HEK293T (cell line): Measurements from ENCODE around the gene CDH4.

ENCODE experiments used
- CTCF ChIA-PET: fragments of 350-600 bp; formaldehyde crosslinking; extraction: SDS; loops from one replicate; lab custom pipeline; 2021; ENCODE audit warnings: antibody characterized with exemption, inconsistent platforms; lab: Yijun Ruan, JAX
- POLR2A ChIA-PET: fragments of 350-600 bp; formaldehyde crosslinking; extraction: SDS; loops from one replicate; lab custom pipeline; 2020; ENCODE audit warnings: antibody characterized with exemption, inconsistent platforms; lab: Yijun Ruan, JAX
- DNase-seq: peaks from one replicate; pipeline ENCODE4 v3.0.0; 2012; ENCODE audit warnings: mixed read lengths; ENCODE audit errors: extremely low spot score
- ARNT ChIP-seq: fragments of 450-650 bp; IDR thresholded peaks from 2 replicates; pipeline ENCODE4 v1.6.1; 2017; ENCODE audit warnings: mild to moderate bottlenecking
- BHLHE40 ChIP-seq: fragments of 450-650 bp; IDR thresholded peaks from 2 replicates; pipeline ENCODE4 v1.6.1; 2016; ENCODE audit warnings: mild to moderate bottlenecking, moderate library complexity, borderline replicate concordance
- CTBP1 ChIP-seq: fragments of 450-650 bp; IDR thresholded peaks from 2 replicates; pipeline ENCODE4 v1.6.1; 2016; ENCODE audit warnings: borderline replicate concordance
- ELF4 ChIP-seq: fragments of 450-650 bp; IDR thresholded peaks from 2 replicates; pipeline ENCODE4 v1.6.1; 2017; ENCODE audit warnings: antibody characterized with exemption
- FOXA1 ChIP-seq: fragments of 450-650 bp; IDR thresholded peaks from 2 replicates; pipeline ENCODE4 v1.6.1; 2016; ENCODE audit warnings: mild to moderate bottlenecking
- FOXK2 ChIP-seq: fragments of 450-650 bp; IDR thresholded peaks from 2 replicates; pipeline ENCODE4 v1.6.1; 2016; ENCODE audit warnings: mild to moderate bottlenecking
- FOXM1 ChIP-seq: fragments of 450-650 bp; IDR thresholded peaks from 2 replicates; pipeline ENCODE4 v1.6.1; 2017; ENCODE audit warnings: mild to moderate bottlenecking, borderline replicate concordance
- HDGF ChIP-seq: fragments of 450-650 bp; IDR thresholded peaks from 2 replicates; pipeline ENCODE4 v1.6.1; 2017; ENCODE audit warnings: antibody characterized with exemption, borderline replicate concordance
- L3MBTL2 ChIP-seq: fragments of 450-650 bp; conservative IDR thresholded peaks from 2 replicates; pipeline ENCODE4 v1.6.1; 2016; ENCODE audit warnings: mild to moderate bottlenecking
- LEF1 ChIP-seq: fragments of 450-650 bp; IDR thresholded peaks from 2 replicates; pipeline ENCODE4 v1.6.1; 2017; ENCODE audit warnings: mild to moderate bottlenecking, borderline replicate concordance
- NFRKB ChIP-seq: fragments of 450-650 bp; IDR thresholded peaks from 2 replicates; pipeline ENCODE4 v1.6.1; 2016; ENCODE audit warnings: mild to moderate bottlenecking, moderate library complexity
- PKNOX1 ChIP-seq: fragments of 450-650 bp; IDR thresholded peaks from 2 replicates; pipeline ENCODE4 v1.6.1; 2016
- SP1 ChIP-seq: fragments of 450-650 bp; IDR thresholded peaks from 2 replicates; pipeline ENCODE4 v1.6.1; 2017
- SUZ12 ChIP-seq: fragments of 450-650 bp; IDR thresholded peaks from 2 replicates; pipeline ENCODE4 v1.6.1; 2016; ENCODE audit warnings: mild to moderate bottlenecking
- TARDBP ChIP-seq: fragments of 450-650 bp; IDR thresholded peaks from 2 replicates; pipeline ENCODE4 v1.6.1; 2016
- ZNF384 ChIP-seq: fragments of 450-650 bp; IDR thresholded peaks from 2 replicates; pipeline ENCODE4 v1.6.1; 2016

The CDH4 gene

GRCh38 chr20:61819574-61819846, 567.4 kb downstream of the CDH4 start:
- ChIA-PET POLR2A (no interaction called here), CTCF (no interaction called here)
- TF ChIP-seq PKNOX1 (no peak), FOXM1 (no peak), FOXA1 (no peak), SP1 (no peak)

GRCh38 chr20:61819921-61820825, 568.1 kb downstream of the CDH4 start:
- no peak for DNase-seq
- POLR2A ChIA-PET, result no interaction called here
- CTCF ChIA-PET, result no interaction called here
- TF ChIP-seq HDGF (no peak), CTBP1 (no peak), LEF1 (no peak), FOXM1 (no peak), FOXA1 (no peak), ZNF384 (no peak), ARNT (no peak), SUZ12 (no peak), NFRKB (no peak), SP1 (no peak), BHLHE40 (no peak), ELF4 (no peak), FOXK2 (no peak), TARDBP (no peak)

More at GRCh38 chr20:61819574-61819846, 567.4 kb downstream of the CDH4 start:
- DNase-seq, result no peak

- POLR2A ChIA-PET, result no interaction called here
- no peak for DNase-seq
- CTCF ChIA-PET, result no interaction called here
- no peak for TF ChIP-seq PKNOX1
Measured at GRCh38 chr20:61821735-61822134, 569.7 kb downstream of the CDH4 start.

GRCh38 chr20:61822396-61822795, 570.3 kb downstream of the CDH4 start:
- ChIA-PET CTCF (no interaction called here), POLR2A (no interaction called here)
- no peak for DNase-seq
- no peak for TF ChIP-seq LEF1
- no peak for TF ChIP-seq ARNT
- no peak for TF ChIP-seq CTBP1
- TF ChIP-seq L3MBTL2, result no peak
- no peak for TF ChIP-seq SP1
- TF ChIP-seq FOXM1, result no peak
- TF ChIP-seq ZNF384, result no peak
- TF ChIP-seq PKNOX1, result no peak
- TF ChIP-seq FOXK2, result no peak
- no peak for TF ChIP-seq BHLHE40
- TF ChIP-seq TARDBP, result no peak
- TF ChIP-seq SUZ12, result no peak

- TF ChIP-seq NFRKB, result no peak
- TF ChIP-seq SP1, result no peak
- no peak for TF ChIP-seq CTBP1
- TF ChIP-seq ZNF384, result no peak
- TF ChIP-seq ELF4, result no peak
- TF ChIP-seq SUZ12, result no peak
- no peak for TF ChIP-seq FOXA1
- TF ChIP-seq L3MBTL2, result no peak
- TF ChIP-seq FOXK2, result no peak
- TF ChIP-seq TARDBP, result no peak
- no peak for TF ChIP-seq PKNOX1
- no peak for TF ChIP-seq ARNT
- TF ChIP-seq HDGF, result no peak
- no peak for TF ChIP-seq BHLHE40
- TF ChIP-seq FOXM1, result no peak
- no peak for TF ChIP-seq LEF1
- POLR2A ChIA-PET, result no interaction called here
- no peak for DNase-seq
- CTCF ChIA-PET, result no interaction called here
Measured at GRCh38 chr20:61823242-61823641, 571.2 kb downstream of the CDH4 start.

GRCh38 chr20:61828891-61829290, 576.8 kb downstream of the CDH4 start:
- TF ChIP-seq ZNF384, result no peak
- no peak for TF ChIP-seq PKNOX1
- TF ChIP-seq FOXM1, result no peak
- no peak for TF ChIP-seq SUZ12
- TF ChIP-seq NFRKB, result no peak
- no peak for TF ChIP-seq HDGF
- no peak for TF ChIP-seq BHLHE40
- TF ChIP-seq CTBP1, result no peak
- TF ChIP-seq L3MBTL2, result no peak
- TF ChIP-seq FOXA1, result no peak
- TF ChIP-seq LEF1, result no peak
- no peak for TF ChIP-seq FOXK2
- no peak for TF ChIP-seq ELF4
- no peak for TF ChIP-seq SP1
- CTCF ChIA-PET, result no interaction called here
- POLR2A ChIA-PET, result no interaction called here
- DNase-seq, result no peak
